ENCODE data around the gene CDH24.

CDH24 gene

DNA sequence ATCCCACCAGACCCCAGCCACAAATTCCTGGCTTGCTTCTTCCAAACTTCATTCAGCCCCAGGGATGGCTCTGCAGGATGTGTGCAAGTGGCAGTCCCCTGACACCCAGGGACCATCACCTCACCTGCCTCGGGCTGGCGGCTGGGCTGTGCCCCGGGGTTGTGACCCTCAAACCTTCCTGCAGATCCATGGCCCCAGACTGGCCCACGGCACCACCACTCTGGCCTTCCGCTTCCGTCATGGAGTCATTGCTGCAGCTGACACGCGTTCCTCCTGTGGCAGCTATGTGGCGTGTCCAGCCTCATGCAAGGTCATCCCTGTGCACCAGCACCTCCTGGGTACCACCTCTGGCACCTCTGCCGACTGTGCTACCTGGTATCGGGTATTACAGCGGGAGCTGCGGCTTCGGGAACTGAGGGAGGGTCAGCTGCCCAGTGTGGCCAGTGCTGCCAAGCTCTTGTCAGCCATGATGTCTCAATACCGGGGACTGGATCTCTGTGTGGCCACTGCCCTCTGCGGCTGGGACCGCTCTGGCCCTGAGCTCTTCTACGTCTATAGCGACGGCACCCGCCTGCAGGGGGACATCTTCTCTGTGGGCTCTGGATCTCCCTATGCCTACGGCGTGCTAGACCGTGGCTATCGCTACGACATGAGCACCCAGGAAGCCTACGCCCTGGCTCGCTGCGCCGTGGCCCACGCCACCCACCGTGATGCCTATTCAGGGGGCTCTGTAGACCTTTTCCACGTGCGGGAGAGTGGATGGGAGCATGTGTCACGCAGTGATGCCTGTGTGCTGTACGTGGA is 15.0 kb downstream of the CDH24 start, which contains the start of gene PSMB11:
PSMB11 (plus strand) TSS at position 51 of the 804 bp plus-strand sequence; CDS start at position 65, 14 bp downstream.
- TF ChIP-seq, protein P1, sequence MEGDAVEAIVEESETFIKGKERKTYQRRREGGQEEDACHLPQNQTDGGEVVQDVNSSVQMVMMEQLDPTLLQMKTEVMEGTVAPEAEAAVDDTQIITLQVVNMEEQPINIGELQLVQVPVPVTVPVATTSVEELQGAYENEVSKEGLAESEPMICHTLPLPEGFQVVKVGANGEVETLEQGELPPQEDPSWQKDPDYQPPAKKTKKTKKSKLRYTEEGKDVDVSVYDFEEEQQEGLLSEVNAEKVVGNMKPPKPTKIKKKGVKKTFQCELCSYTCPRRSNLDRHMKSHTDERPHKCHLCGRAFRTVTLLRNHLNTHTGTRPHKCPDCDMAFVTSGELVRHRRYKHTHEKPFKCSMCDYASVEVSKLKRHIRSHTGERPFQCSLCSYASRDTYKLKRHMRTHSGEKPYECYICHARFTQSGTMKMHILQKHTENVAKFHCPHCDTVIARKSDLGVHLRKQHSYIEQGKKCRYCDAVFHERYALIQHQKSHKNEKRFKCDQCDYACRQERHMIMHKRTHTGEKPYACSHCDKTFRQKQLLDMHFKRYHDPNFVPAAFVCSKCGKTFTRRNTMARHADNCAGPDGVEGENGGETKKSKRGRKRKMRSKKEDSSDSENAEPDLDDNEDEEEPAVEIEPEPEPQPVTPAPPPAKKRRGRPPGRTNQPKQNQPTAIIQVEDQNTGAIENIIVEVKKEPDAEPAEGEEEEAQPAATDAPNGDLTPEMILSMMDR (conservative IDR thresholded peaks at IDR 0.05; ENCODE audit: low read depth, low read length), result no peak
- no peak for DNase-seq (ENCODE audit: low read depth)
- no peak within 1 kb of the TSS for H3K4me3 ChIP-seq (ENCODE audit: low read depth, low read length)

DNA sequence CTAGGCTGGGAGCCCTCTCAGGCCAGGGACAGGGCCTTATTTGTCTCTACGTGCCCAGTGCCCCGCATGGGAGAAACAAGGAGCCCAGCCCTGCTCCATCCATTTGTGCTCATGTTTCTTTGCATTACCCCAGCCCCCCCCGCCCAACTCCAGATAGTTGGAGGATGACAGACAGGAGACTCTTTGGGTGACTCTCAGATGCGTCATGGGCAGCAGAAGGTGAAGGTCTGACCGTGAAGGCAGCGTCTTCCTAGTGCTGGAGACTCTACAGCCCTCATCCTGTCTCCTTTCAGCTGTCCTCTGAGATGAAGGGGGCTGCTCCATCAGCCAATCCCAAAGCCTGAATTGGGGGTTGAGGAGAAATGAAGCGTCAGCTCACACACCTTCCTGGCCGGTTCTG is 15.6 kb downstream of the CDH24 start:
- no peak overlapping the region for H3K4me3 ChIP-seq (ENCODE audit: low read depth, low read length)
- TF ChIP-seq, protein P1 (conservative IDR thresholded peaks at IDR 0.05; ENCODE audit: low read depth, low read length), result no peak
- no peak for DNase-seq (ENCODE audit: low read depth)

DNA sequence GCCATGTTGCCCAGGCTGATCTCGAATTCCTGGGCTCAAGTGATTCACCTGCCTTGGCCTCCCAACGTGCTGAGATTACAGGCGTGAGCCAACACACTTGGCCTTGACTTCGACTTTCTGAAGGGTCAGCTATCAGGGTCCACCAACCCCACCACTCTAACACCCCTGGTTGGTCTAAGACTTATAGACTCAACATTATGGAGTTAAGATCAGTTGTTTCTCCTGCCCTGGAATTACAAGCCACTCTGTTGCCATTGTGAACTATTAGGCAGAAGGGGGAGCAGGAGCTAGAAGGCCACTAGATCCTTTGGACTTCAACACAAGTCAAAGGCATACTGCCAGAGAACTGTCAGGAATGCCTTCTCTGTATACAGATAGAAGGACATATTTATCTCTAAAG is 17.2 kb downstream of the CDH24 start:
- no peak for DNase-seq (ENCODE audit: low read depth)
- no peak overlapping the region for H3K4me3 ChIP-seq (ENCODE audit: low read depth, low read length)
- TF ChIP-seq, protein P1 (conservative IDR thresholded peaks at IDR 0.05; ENCODE audit: low read depth, low read length), result no peak

DNA sequence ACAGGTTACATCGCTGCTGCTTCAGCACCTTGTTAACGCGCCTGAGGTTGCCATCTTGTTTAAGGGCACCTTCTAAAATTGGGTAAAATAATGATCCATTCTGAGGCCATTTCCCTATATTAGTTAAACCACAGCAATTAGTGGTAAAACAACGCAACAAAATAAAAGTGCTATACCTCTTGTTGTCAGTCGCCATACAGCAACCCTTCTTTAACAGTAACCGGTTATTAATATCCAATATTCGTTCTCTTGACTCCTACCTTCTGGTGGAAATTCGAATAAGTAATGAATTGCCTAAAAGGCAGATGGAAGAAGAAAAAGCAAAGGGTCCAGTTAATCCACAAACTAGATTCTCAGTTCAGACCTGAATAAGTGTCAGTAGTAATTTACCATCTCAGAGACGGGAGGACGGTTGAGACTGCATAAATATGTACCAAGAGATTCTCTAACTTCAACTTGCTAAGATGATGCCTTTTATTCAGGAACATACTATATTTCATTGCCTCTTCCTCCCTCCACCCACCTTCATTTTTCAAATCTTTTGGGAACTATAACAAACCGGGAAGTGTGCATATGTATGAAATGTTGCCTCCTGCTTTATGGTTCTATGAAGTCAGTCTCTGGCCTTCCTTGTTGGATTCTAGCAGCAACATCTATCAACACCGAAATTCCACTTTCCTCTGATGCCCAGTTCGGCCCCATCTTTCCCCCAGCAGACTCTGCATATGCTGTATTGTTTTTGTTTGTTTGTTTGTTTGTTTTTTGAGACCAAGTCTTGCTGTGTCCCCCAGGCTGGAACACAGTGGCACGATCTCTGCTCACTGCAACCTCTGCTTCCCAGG is 21.8 kb downstream of the CDH24 start:
- no peak for DNase-seq (ENCODE audit: low read depth)
- TF ChIP-seq, protein P1 (conservative IDR thresholded peaks at IDR 0.05; ENCODE audit: low read depth, low read length), result no peak
- H3K4me3 ChIP-seq (ENCODE audit: low read depth, low read length), result peak overlapping the region; percentile 93

DNA sequence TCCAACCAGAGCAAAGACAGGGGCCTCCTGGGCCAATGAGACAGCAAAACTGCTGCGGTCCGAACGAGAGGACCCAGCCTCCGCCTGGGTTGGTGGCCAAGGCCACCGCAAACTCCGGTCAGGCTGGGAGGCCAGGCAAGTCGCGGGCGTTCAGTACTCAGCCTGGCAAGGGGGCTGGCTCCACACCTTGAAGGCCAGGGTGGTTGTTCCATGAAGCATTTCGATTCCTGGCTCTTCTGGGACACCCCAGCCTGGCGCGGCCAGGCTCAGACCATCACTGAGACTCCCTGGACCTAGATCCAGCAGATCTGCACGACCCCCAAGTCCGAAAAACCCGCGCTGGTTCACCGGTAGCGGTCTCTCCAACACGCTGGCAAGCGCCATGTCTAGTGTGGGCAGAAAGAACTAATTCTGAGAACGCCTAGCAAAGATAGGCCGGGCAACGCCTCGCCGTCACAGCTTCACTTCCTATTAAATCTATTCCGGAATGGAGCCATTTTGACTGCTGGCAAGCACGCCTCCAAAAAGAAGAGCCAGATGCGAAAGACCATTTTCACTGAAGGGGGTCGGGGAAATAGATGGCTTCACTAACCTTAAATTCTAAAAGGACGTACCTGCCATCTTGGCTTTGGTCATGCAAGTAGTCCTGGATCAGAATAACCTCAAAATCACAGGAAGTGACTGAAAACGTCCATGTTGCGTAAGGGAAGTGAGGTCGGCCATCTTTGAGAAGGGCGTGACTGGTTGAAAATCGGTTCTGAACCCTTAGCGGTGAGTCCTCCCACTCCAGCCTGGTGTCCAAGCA is 22.6 kb downstream of the CDH24 start, which contains the start of gene PSMB5:
PSMB5 (minus strand) TSS at position 403 of the 805 bp plus-strand sequence; CDS start at position 384, 19 bp downstream.
- TF ChIP-seq, protein P1 (conservative IDR thresholded peaks at IDR 0.05; ENCODE audit: low read depth, low read length), result no peak
- peak; percentile 98 for DNase-seq (ENCODE audit: low read depth)
- peak within 1 kb of the TSS; percentile 93 for H3K4me3 ChIP-seq (ENCODE audit: low read depth, low read length)

DNA sequence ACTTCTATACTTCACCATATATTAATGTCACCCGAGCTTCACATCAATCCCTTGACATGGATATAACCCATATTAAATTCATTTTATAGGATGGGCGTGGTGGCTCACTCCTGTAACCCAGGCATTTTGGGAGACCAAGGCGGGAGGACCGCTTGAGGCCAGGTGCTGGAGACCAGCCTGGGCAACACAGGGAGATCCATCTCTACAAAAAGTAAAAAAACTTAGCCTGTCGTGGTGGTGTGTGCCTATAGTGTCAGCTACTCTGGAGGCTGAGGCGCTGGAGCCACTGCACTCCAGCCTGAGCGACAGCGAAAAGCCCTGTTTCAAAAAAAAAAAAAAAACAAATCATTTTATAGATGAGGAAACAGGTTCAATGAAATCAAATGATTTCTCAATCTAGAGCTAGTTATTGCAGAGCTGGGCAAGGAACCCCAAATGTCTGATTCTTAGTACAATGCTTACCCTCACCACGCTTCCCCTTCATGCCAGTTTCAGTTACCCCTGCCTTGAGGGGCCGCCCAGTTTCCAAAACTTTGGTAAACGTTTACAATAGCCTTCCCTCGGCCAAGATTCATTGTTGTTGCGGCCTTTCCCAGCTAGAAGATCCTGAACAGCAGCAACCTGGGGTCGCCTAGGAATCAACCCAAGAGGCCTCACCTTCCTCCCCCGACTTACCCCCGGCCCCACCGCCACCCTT is 23.4 kb downstream of the CDH24 start:
- peak overlapping the region; percentile 93 for H3K4me3 ChIP-seq (ENCODE audit: low read depth, low read length)
- TF ChIP-seq, protein P1 (conservative IDR thresholded peaks at IDR 0.05; ENCODE audit: low read depth, low read length), result no peak
- no peak for DNase-seq (ENCODE audit: low read depth)
